Erythroblast (primary cell): Measurements from ENCODE around the gene TYMS.

ENCODE experiments used
- DNase-seq, 2 experiments: peaks; one replicate each; lab custom pipeline; 2025; lab: John Stamatoyannopoulos, UW
- GATA1 ChIP-seq: IDR thresholded peaks from 2 replicates; pipeline ENCODE4 v1.6.1; 2011; ENCODE audit warnings: low read depth, mild to moderate bottlenecking, control low read depth, low read length, moderate library complexity
- POLR2A ChIP-seq: IDR thresholded peaks from 2 replicates; pipeline ENCODE4 v1.6.1; 2011; ENCODE audit warnings: mild to moderate bottlenecking, low read length

Gene TYMS

DNA sequence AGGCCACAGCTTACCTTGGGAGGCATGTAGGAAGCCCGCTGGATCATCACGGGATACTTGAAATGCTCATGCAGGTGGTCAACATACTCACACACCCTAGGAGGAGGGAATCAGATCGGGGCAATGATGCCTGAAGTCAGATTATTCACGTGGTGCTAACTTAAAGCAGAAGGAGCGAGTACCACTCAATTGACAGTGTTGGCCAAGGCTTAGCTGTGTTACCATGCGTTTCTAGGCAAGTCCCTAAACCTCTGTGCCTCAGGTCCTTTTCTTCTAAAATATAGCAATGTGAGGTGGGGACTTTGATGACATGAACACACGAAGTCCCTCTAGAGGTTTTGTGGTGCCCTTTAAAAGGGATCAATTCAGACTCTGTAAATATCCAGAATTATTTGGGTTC lies 17.9 kb downstream of the TYMS start:
- DNase-seq: no peak
- TF ChIP-seq POLR2A (no peak), GATA1 (no peak)

DNA sequence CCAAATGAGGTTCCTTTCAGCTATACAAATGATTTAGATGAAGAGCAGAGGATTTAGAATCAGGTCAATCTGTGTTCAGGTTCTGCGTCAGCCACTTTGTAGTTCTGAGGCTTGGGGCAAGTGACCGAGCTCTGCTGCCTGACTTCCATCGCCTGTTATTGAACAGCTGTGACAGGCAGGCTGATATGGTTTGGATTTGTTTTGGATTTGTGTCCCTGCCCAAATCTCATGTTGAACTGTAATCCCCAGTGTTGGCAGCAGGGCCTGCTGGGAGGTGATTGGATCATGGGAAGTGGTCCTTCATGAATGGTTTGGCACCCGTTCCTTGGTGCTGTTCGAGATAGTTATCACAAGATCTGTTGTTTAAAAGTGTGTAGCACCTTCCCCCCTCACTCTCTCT lies 18.6 kb downstream of the TYMS start:
- no peak for TF ChIP-seq POLR2A
- no peak for TF ChIP-seq GATA1

DNA sequence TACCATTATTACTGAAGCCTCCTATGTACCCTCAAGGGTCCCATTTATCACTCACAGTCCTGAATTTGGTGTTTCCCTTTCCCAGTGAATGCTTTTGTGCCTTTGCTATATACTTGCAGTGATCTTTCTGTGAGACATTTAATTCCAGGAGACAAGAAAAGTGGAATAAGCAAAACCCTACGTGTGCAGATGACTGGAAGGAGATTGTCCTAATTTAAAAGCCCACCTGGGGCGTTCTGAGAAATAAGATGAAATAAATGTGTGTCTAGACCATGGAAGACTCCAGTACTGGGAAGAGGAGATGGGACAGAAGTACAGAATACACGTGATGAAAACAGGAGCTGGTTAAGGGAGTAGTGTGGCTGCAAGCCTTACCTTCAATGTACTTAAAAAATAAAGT lies 19.3 kb downstream of the TYMS start:
- DNase-seq: no peak
- TF ChIP-seq GATA1: no peak
- no peak for TF ChIP-seq POLR2A

More for the DNA sequence above, 18.6 kb downstream of the TYMS start:
- peak in 1 of 2 experiments; percentile 31 for DNase-seq

GRCh38 chr18:677145-677544 lies 19.7 kb downstream of the TYMS start:
- TF ChIP-seq GATA1 (no peak), POLR2A (no peak)
- DNase-seq: no peak

DNA sequence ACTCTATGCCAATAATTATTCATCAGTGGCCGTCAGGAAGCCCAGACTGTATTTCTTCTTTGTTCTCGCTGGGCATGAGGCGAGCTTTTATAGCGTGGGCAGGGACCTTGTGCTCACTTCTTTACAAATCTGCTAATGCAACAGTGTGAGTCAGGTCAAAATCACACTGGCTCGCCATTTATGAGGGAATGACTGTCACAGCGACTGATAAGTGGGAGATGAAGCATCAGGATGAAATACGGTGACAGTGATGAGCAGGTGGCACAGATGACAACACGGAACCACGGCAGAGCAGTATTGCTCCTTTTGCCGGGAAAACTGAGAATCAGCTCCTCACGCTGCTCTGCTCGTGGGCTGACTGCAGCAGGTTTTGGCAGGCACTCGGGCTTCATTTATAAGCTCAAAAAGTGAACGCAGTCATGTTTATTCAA lies 20.5 kb downstream of the TYMS start:
- TF ChIP-seq GATA1 (no peak), POLR2A (no peak)
- no peak for DNase-seq

- no peak for TF ChIP-seq GATA1
- TF ChIP-seq POLR2A: no peak
- no peak for DNase-seq
Measured at GRCh38 chr18:678482-679182, 21.2 kb downstream of the TYMS start.

GRCh38 chr18:679516-679915 lies 22.1 kb downstream of the TYMS start:
- TF ChIP-seq POLR2A (no peak), GATA1 (no peak)
- DNase-seq: no peak

GRCh38 chr18:680392-680791 lies 22.9 kb downstream of the TYMS start:
- TF ChIP-seq POLR2A (no peak), GATA1 (no peak)
- no peak for DNase-seq

GRCh38 chr18:681985-682384 lies 24.5 kb downstream of the TYMS start:
- DNase-seq: no peak
- TF ChIP-seq GATA1 (no peak), POLR2A (no peak)

DNA sequence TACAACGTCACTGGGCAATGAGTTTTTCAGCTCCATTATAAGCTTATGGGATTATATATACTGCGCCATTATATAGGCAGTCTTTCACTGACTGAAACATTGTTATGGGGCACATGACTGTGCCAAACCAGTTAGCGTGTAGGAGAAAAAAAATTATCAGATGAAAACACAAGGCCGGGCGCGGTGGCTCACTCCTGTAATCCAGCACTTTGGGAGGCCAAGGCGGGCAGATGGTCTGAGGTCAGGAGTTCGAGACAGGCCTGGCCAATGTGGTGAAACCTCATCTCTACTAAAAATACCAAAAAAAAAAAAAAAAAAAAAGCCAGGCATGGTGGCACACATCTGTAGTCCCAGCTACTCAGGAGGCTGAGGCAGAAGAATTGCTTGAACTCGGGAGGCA lies 25.0 kb downstream of the TYMS start:
- DNase-seq: peak; percentile 64 to 87

- no peak for DNase-seq
- TF ChIP-seq GATA1 (no peak), POLR2A (no peak)
Measured at GRCh38 chr18:682833-683232, 25.4 kb downstream of the TYMS start.

GRCh38 chr18:683531-683930 lies 26.1 kb downstream of the TYMS start:
- TF ChIP-seq POLR2A: no peak
- no peak for TF ChIP-seq GATA1

GRCh38 chr18:685438-685837 lies 28.0 kb downstream of the TYMS start:
- TF ChIP-seq POLR2A (no peak), GATA1 (no peak)
- peak; percentile 57 to 63 for DNase-seq

More at GRCh38 chr18:683531-683930, 26.1 kb downstream of the TYMS start:
- no peak for DNase-seq

DNA sequence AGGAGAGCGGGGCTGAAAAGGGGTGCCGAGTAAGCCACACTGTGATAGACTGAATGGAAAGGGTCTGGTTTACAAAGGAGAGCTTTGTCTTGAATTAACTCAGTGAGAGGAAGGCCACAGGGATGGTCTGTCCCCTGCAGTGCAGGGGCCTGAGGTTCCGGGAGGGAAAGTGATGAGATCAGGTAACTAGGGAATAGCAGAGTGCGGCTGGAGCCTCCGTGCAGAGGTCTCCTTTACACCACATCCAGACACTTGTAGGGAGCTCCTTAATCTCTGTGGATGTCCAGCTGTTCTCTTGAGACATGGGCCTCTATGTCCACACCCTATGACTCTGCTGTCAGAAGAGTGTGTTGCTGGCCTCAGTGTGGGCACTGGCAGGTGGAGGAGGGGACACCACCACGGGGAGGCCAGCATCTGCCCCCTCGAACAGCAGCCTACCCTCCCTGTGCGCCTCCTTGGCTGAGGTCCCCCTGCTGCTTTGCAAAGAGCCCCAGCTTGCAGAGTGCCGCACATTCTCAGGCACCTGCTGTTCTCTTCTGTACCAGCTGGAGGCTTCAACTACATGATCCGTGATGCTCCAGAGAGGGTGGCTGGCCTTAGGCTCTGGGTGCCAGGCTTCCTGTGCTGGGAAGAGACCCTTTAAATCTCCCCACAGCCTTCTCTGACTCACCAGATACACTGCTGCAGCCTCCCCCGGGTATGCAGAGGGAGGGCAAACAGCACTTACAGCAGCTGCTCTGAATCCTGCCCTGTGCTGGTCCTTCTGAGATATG lies 29.1 kb downstream of the TYMS start:
- TF ChIP-seq GATA1: no peak
- no peak for TF ChIP-seq POLR2A
- DNase-seq: peak; percentile 35 to 55

DNA sequence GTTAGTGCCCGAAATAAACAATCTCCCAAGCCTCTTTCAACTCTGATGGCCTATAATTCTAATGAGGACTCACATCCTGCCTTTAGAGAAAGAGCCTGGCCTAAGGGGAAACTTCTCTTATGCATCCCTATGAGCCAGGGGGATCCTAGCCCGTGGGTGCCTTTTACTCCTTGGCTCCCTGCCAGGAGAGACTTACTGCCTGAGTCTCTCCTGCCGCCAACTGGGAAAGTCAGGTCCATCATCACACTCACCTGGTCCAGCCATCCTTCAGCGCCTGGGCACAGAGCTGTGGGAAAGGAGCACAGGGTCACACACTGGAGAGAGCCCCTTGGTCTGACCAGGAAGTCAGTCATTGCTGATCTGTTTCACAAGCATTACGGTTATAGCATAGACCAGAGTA lies 30.9 kb downstream of the TYMS start:
- TF ChIP-seq GATA1 (no peak), POLR2A (peak; percentile 14)
- no peak for DNase-seq
